GM18502 (cell line): ENCODE measurements around the gene ORM1.

Experiments
- ATAC-seq: cut with Tn5 transposase; IDR thresholded peaks from one replicate; pipeline ENCODE4 v1.9.1; 2021; ENCODE audit warnings: mild to moderate bottlenecking; ENCODE audit not compliant: unreplicated experiment, poor library complexity

Gene ORM1

DNA sequence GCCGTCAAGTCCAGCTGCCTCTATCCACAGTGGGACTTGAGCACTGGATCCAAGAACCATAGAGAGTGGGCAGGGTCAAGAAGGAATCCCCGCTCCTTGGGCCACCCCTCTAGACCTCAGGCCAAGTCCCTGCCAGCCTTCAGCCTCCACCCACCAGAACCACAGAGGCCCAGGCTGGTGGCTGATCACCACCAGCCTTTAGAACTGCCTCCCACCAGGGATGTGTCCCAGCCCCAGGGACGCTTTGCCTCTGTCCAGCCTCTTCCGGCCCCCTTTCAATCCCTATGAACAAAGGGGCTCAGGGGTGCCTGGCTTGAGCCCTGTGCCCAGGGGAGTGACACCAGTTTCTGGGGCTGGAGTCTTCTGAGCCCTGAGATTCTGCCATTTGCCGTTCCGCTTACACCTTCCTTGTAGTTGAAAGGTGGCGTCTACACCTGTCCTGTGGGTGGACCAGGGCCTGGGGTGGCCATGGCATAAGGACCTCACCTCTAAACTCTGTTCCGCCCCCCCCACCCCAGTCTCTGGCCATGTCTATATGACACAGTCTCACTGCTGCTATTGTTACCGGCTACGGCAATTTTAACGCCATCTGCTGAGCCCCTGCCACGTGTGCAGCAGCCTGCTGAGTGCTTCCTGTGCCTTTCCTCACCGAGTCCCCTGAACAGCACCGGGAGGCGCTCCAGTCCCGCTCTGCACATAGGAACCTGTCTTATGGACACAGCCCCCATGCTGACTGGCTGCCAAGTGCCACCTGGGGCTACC is 35.7 kb upstream of the ORM1 start:
- ATAC-seq, result no peak

DNA sequence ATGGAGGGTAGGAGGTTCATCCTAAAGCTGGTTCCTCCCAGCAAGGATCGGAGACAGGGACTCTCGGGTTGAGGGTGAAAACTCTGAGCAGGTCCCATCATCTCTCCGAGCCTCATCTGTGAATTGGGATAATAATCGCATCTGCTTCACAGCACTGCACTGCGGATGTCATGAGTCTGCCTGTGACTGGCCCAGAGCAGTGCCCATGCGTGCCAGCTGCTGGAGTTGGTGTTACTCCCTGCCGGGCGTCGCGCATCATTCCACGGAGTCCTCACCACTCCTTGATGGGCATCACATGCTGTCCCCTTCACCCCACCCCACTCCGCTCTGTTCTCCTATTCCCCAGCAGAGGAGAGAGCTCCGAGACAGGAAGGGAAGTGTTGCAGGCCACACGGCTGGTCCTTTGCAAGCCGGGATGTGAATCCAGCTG is 35.1 kb upstream of the ORM1 start:
- ATAC-seq, result no peak

- ATAC-seq, result no peak
These were observed 34.5 kb upstream of the ORM1 start for GRCh38 chr9:114288193-114289091.

DNA sequence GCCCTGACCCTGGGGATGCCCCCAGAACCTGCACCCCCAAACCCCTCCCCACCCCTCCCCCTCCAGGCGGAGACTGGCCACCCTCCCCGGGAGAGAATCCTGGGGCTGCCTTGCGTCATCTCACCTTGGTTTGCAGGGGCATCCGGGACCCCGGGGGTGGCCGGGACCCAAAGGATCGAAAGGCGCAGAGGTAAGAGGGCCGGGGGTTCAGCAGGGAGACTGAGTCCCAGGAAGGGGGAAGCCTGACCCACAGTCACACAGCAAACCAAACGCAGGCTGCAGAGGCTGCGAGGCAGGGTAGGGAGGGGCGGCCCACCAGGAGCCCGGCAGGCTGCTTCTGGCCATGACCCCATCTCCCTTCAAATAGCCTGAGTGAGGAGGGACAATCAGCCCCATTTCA is 33.8 kb upstream of the ORM1 start:
- ATAC-seq, result no peak

DNA sequence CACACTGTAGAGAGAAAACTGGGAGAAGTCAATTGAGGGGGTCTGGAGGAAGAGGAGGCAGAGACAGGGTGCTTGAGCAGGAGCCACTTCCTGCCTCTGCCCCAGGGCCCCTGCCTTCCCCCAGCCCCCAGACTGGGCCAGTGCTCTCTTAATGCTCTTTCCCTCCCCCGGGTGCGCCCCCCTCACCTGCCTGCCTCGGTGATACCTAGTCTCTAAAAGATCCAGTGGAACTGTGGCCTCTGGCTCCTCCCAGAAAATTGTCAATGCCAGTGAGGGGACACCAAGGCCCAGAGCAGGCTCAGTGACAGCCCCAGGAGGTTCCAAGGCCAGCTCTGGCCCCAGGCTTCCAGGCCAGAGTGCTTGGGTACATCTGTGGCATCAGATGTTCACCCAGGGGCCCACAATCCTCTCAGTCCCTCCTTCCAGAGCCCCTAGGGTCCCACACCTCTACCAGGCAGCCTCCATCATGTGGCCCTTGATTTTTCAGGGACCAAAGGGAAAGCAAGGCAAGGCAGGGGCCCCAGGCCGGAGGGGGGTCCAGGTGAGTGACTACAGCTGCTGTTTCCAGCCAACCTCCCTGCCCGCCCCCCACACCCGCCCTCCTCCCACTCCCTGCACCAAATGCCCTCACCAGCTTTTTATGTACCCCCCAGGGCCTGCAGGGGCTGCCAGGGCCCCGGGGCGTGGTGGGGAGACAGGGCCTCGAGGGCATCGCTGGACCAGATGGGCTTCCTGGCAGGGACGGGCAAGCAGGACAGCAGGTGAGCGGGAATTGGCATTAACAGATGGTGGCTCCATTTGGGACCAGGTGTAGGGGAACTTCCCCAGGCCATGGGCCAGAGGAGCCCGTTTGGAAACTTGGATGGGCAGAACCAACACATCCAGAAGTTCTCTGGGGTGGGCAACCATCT is 33.1 kb upstream of the ORM1 start:
- no peak for ATAC-seq

- ATAC-seq, result no peak
These were observed 32.3 kb upstream of the ORM1 start for GRCh38 chr9:114290561-114290986.

DNA sequence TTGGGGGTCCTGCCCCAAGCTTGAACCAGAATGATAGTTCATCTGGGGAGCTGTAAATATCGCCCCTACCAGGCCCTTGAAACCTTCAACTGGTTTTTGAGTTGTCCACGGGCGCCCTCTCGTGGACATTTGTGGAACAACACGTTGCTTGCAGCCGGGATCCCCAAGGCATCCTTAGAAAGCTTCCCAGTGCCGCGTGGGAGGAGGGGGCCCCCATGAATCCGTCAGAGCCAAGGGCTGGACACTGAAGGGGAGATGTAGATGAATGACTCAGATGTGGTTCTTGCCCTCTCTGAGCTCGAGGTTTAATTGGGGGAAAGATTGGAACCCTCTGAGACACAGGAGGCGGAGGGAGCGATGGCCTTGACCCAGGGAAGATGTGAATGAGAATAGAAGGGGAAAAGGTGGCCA is 31.8 kb upstream of the ORM1 start:
- ATAC-seq, result no peak

DNA sequence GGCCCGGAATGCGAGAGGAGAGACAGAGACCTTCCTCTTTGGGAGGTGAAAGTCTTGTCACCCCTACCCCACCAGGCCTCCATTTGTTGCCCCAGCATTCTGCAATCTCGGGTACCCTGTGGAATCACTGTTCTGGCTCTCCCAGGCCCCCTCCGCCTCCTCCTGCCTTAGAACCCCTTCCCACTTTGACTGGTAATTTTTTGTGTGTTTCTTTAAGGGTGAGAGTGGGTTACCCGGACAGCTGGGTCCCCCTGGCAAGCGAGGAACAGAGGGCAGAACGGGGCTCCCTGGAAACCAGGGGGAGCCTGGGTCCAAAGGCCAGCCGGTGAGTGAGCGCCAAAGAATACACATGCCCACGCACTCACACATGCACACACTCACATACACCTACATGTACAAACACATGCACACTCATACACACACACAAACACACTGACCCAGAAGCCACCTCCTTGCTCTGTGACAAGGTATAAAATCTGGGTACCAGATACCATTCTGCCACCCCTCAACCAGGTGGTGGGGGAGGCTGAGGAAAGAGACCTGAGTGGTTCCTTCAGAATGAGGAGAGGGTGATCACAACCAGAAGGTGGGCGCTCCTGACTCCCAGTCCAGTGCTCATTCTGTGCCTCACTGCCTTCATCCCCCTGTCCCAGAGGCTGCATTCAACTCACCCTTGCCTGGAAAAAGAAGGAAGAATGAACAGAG is 30.9 kb upstream of the ORM1 start:
- ATAC-seq, result no peak

- ATAC-seq, result no peak
These were observed 28.2 kb upstream of the ORM1 start for GRCh38 chr9:114294664-114295063.

GRCh38 chr9:114296338-114296737 is 26.6 kb upstream of the ORM1 start:
- no peak for ATAC-seq

DNA sequence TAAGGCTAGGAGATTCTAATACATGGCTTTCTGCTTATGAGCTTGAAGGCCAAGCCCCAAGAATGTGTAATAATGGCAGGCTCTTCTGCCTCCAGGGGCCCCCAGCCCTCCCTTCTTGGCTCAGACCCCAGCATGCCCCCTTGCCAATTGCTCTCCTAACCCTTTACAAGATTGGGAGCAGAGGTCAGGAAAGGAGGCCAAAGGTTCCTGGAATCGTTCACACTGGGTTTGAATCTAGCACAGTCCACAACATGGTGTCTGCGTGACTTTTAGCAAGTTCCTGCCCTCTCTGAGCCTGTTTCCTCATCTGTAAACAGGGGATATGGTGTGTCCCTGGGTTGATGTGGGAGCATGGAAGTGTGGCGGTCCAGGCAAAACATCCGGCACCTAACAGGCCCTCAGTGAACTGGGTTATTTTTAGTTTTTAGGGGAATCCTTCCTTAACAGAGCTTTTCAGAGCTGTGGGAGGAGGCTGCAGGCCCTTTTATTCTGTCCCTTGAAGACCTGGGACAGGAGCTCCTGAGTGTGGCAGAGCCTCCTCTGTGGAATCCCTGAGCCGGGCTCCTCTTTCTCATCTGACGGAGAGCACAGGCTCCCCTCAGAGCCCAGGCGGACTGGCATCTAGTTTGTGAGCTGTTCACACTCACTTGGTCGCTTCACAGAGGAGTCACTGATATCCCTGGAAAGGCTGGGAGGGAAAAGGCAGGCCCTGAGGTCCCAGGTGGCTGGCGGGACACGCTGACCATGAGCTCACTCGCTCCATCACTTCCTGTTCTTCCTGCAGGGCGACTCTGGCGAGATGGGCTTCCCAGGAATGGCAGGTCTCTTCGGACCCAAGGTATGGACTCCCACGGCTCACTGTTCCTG is 23.4 kb upstream of the ORM1 start:
- no peak for ATAC-seq

GRCh38 chr9:114300153-114300845 is 22.6 kb upstream of the ORM1 start:
- ATAC-seq, result no peak

DNA sequence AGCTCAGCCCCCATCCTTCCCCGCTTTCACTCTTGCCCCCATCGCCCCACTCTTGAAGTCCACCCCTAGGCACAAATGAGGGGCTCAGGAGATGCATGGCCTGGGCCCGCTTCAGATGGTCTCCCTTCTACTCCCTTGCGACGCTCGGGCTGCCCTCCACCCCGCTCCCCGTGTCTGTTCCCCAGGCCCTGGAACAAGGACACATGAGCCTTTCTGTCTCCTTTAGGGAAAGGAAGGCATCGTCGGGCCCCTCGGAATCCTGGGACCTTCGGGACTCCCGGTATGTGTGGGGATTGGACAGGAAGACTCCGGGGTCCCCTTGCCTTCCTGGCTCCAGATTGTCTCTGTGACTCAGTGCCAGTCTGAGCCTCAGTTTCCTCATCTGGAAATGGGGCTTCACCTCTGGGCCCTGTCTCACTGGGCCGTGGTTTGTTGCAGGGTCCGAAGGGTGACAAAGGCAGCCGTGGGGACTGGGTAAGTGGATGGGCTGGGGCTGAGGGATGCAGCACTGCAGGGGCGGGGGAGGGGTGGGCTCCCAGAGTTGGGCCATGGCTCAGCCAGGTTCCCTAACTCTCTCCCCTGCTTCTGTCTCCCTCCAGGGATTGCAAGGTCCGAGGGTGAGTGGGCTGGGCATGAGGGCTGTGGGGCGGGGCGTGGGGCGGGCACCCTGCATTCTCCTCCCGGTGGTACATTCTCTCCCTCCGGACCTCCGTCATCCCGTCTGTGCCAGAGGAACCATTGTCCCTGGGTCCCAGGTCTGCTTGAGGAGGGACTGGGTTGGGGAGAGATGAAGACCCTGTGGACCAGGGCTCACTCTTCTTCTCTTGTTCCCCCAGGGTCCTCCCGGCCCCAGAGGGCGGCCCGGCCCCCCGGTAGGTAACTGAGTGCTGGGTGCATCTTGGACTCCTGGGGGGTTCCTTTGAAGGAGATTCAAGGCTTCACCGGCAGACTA is 21.8 kb upstream of the ORM1 start:
- ATAC-seq, result no peak

- no peak for ATAC-seq
These were observed 20.9 kb upstream of the ORM1 start for GRCh38 chr9:114301798-114302565.

- no peak for ATAC-seq
These were observed 20.2 kb upstream of the ORM1 start for GRCh38 chr9:114302727-114303126.

- no peak for ATAC-seq
These were observed 19.3 kb upstream of the ORM1 start for GRCh38 chr9:114303571-114303970.

- no peak for ATAC-seq
These were observed 18.9 kb upstream of the ORM1 start for GRCh38 chr9:114303977-114304376.
